ENCODE measurements around the gene DHX40. TPM values are rescaled to one million over a fixed set of nuclear protein-coding genes. Genes with fewer than 3 reads are reported as not detected.

Gene DHX40
- total RNA-seq, 4 donors from 2014 or later = 21.6 to 51.7 (median 32.6) TPM

GRCh38 chr17:59634632-59635541 lies 69.5 kb downstream of the DHX40 start:
- TF ChIP-seq CTCF (IDR thresholded peaks at IDR 0.05) = no peak
- DNase-seq (ENCODE audit: low spot score) (no peak), ATAC-seq (ENCODE audit: low FRiP score) (no peak)

DNA sequence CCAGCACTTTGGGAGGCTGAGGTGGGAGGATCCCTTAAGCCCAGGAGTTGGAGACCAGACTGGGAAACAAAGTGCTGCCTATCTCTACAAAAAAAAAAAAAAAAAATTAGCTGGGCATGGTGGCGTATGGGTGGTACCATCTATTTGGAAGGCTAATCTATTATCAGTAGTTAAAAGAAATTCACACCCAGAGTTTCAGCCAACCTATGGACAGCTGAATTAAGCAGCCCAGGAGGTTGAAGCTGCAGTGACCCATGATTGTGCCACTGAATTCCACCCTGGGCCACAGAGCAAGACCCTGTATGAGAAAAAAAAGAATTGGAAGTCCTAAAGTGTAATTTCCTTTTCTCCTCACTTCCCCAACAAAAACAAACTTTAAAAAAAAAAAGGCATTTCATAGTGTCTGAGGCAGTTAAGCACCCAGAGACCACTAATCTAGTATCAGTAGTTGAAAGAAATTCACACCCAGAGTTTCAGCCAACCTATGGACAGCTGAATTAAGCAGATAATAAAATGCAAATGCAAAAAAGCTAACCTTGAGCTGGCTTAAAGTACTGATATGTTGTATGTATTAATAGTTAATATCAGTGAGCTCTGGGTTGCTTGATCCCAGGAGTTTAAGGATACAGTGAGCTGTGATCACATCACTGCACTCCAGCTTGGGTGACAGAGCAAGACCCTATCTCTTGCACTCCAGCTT lies 72.4 kb downstream of the DHX40 start:
- ATAC-seq (ENCODE audit: low FRiP score) = no peak

GRCh38 chr17:59638553-59638952 lies 73.1 kb downstream of the DHX40 start:
- no peak for DNase-seq (ENCODE audit: low spot score)
- no peak for ATAC-seq (ENCODE audit: low FRiP score)
- no peak for TF ChIP-seq CTCF (IDR thresholded peaks at IDR 0.05)

More for the DNA sequence above, 72.4 kb downstream of the DHX40 start:
- TF ChIP-seq CTCF (IDR thresholded peaks at IDR 0.05) = no peak
- no peak for DNase-seq (ENCODE audit: low spot score)

- no peak for DNase-seq (ENCODE audit: low spot score)
- ATAC-seq (ENCODE audit: low FRiP score) = no peak
- no peak for TF ChIP-seq CTCF (IDR thresholded peaks at IDR 0.05)
Measured at GRCh38 chr17:59641799-59642484, 76.5 kb downstream of the DHX40 start.

- no peak for TF ChIP-seq CTCF (IDR thresholded peaks at IDR 0.05)
- ATAC-seq (ENCODE audit: low FRiP score) (no peak), DNase-seq (ENCODE audit: low spot score) (no peak)
Measured at GRCh38 chr17:59642565-59642964, 77.2 kb downstream of the DHX40 start.

DNA sequence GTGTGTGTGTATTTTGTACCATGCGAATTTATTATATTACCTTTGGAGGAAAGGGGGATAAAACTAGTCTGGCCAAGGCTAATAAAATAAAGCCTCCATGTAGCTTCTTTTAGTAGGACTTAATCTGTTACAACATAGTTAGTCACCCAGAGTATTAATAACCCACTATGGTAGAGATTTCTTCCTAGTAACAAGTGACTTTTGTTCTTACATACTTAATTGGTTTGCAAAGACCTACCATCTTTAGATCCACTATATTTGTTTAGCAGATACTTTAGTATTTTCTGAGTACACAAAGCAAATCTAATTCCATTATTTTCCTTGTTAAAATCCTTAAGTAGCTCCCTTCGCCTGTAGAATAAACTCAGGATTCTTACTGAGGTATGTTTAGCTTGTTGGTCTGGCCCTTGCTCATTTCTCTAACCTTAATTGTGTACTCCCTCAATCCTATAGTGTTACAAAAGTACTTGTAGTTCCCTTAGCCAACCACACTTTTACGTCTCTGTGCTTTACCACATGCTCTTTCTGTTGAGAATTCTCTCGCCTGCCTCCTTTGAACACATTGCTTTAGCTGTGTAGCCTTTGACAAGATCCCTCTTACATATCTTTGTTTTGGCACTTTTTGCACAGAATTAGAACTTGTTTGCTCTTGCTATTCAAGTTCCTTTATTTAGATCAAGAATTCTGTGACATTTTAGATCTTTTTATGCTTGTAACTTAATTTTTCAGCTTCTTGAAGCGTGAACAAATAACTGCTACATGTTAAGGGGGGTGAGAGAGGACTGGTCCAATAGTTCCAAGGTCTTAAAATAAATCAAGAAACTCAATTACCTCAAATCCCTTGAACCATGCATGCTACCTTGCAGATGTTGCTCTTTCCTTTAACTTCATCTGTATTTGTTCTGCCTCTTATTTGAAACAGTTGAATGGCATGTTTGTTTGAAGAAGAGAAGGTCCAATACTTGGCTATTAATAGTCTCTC lies 78.0 kb downstream of the DHX40 start:
- ATAC-seq (ENCODE audit: low FRiP score) (no peak), DNase-seq (ENCODE audit: low spot score) (no peak)
- no peak for TF ChIP-seq CTCF (IDR thresholded peaks at IDR 0.05)
